OCI-LY7 (cell line): ENCODE measurements around the gene VPS54. TPM values are rescaled to one million over a fixed set of nuclear protein-coding genes. Genes with fewer than 3 reads are reported as not detected.

Experiments
- BruUV-seq: library from RNA; stranded (reverse); fragments of 400-500 nt; replicated peaks from 2 replicates; lab custom pipeline; 2021; lab: Mats Ljungman, UMichigan
- CTCF ChIA-PET: fragments of 300-600 bp; sonication (Branson Sonifier 250); formaldehyde crosslinking; loops from one replicate; lab custom pipeline; 2022; ENCODE audit warnings: antibody characterized with exemption; ENCODE audit not compliant: unreplicated experiment; lab: Charles Lee
- POLR2A ChIA-PET: fragments of 300-600 bp; sonication (Branson Sonifier 250); formaldehyde crosslinking; loops from one replicate; lab custom pipeline; 2022; ENCODE audit warnings: antibody characterized with exemption; lab: Charles Lee
- DNase-seq: peaks from one replicate; pipeline ENCODE4 v3.0.0-alpha.2; 2015; ENCODE audit warnings: low spot score
- H2AFZ ChIP-seq: fragments of 200-600 bp; sonication (generic), shearing (Covaris generic); 2 replicates; pipeline ENCODE4 v1.6.1; 2014; ENCODE audit warnings: mild to moderate bottlenecking, antibody characterized with exemption, low read length, moderate library complexity
- H3K27ac ChIP-seq: fragments of 200-600 bp; sonication (generic); 2 replicates; pipeline ENCODE4 v1.5.1; 2014; ENCODE audit warnings: mixed run types, low read depth, mild to moderate bottlenecking, moderate library complexity, low read length, inconsistent platforms; ENCODE audit not compliant: poor library complexity, severe bottlenecking
- H3K36me3 ChIP-seq: fragments of 200-600 bp; sonication (generic); 2 replicates; pipeline ENCODE4 v1.6.1; 2014; ENCODE audit warnings: mild to moderate bottlenecking, antibody characterized with exemption, low read length, moderate library complexity, mixed read lengths; ENCODE audit not compliant: insufficient read depth
- H3K4me1 ChIP-seq: fragments of 200-600 bp; sonication (generic); 2 replicates; pipeline ENCODE4 v1.5.1; 2014; ENCODE audit warnings: mild to moderate bottlenecking, low read length; ENCODE audit not compliant: insufficient read depth, poor library complexity, severe bottlenecking
- H3K4me2 ChIP-seq: fragments of 200-600 bp; sonication (generic); 2 replicates; pipeline ENCODE4 v1.6.1; 2014; ENCODE audit warnings: mild to moderate bottlenecking, low read length
- H3K4me3 ChIP-seq: fragments of 200-600 bp; sonication (generic); 2 replicates; pipeline ENCODE4 v1.5.1; 2014; ENCODE audit warnings: mild to moderate bottlenecking, low read depth, low read length; ENCODE audit not compliant: poor library complexity, severe bottlenecking
- H3K79me2 ChIP-seq: fragments of 200-600 bp; sonication (generic); 2 replicates; pipeline ENCODE4 v1.6.1; 2016; ENCODE audit warnings: low read depth, mild to moderate bottlenecking, low read length, moderate library complexity, mixed read lengths; ENCODE audit not compliant: insufficient read depth
- H3K9me2 ChIP-seq: fragments of 200-600 bp; sonication (generic); 2 replicates; pipeline ENCODE4 v1.6.1; 2016; ENCODE audit warnings: mild to moderate bottlenecking, low read length, mixed read lengths; ENCODE audit not compliant: insufficient read depth
- H3K9me3 ChIP-seq: fragments of 200-600 bp; sonication (generic); 2 replicates; pipeline ENCODE4 v1.6.1; 2014; ENCODE audit warnings: mild to moderate bottlenecking, mixed run types, low read length, mixed read lengths
- H4K20me1 ChIP-seq: fragments of 200-600 bp; sonication (generic); 2 replicates; pipeline ENCODE4 v1.6.1; 2014; ENCODE audit warnings: mild to moderate bottlenecking, antibody characterized with exemption, low read length, moderate library complexity, mixed read lengths; ENCODE audit not compliant: insufficient read depth
- CTCF ChIP-seq: fragments of 200-600 bp; sonication (generic); conservative IDR thresholded peaks from 2 replicates; pipeline ENCODE4 v1.5.1; 2014; ENCODE audit warnings: mild to moderate bottlenecking, antibody characterized with exemption, low read length, moderate library complexity, mixed read lengths
- EZH2phosphoT487 ChIP-seq: fragments of 200-600 bp; sonication (generic); IDR thresholded peaks from 2 replicates; pipeline ENCODE4 v1.6.1; 2018; ENCODE audit warnings: low read depth, borderline replicate concordance, mild to moderate bottlenecking, mixed run types, antibody characterized with exemption, low read length, moderate library complexity, mixed read lengths
- intact Hi-C: fragments of 100-400 bp; cut with micrococcal nuclease; formaldehyde crosslinking; loops from one replicate; pipeline ENCODE4 v1.10.0; 2022; ENCODE audit not compliant: unreplicated experiment
- total RNA-seq, 2 experiments: library from RNA; depleted of rRNA in 1 of 2; stranded (reverse); fragments of >200 nt in 1 of 2; shearing (Covaris generic) in 1 of 2; gene quantifications; 2 replicates each; pipeline ENCODE4 v1.2.3, GENCODE V29; 2014 to 2022

VPS54 gene
- total RNA-seq, 2 experiments from 2014 or later, result 14.7 to 17.8 TPM

- peak overlapping the region; percentile 77 for H3K4me2 ChIP-seq
- no peak for TF ChIP-seq EZH2phosphoT487
- no peak for TF ChIP-seq CTCF
- no peak for DNase-seq
- ChIA-PET CTCF (no interaction called here), POLR2A (interaction anchor here (0.5 kb wide), 1 partner anchor 222 kb away, joined by 3 read pairs; no protein-coding TSS in a partner anchor)
- intact Hi-C loops, result loop anchor here (10.0 kb wide), 1 partner anchor 65 kb away; no protein-coding TSS in a partner anchor
- BruUV-seq, result no TSS peak
- H3K27ac ChIP-seq, result peak overlapping the region; percentile 54
- H3K9me2 ChIP-seq, result no peaks in the 10 kb centered on the region
- H3K9me3 ChIP-seq, result no peaks in the 10 kb centered on the region
- H3K36me3 ChIP-seq, result no peaks in the 10 kb centered on the region
- peak overlapping the region; percentile 86 for H3K4me3 ChIP-seq
- no peaks in the 10 kb centered on the region for H4K20me1 ChIP-seq
- peaks cover 32% of the 10 kb centered on the region for H3K79me2 ChIP-seq
- peaks cover 36% of the 10 kb centered on the region for H3K4me1 ChIP-seq
- peak overlapping the region; percentile 95 for H2AFZ ChIP-seq
Observed at GRCh38 chr2:64019975-64020528, 824 bp upstream of the VPS54 start.

DNA sequence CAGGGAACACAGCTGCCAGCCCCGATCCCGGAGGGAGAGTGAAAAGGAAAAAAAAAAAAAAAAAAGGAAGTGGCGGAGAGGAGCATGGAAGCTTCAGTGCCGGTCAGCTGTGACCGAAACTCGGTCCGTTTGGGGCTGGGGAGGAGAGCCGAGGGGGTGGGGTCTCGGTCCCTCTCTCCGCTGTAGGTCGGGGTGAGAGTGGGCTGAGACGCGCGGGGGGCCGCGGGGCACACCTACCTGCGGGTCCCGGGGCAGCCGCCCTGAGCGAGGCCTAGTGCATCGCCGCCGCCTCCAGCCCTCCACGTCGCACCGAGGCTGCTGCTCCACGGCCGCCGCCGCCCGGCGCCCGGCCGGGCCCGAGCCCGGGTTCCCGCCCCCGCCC is 536 bp downstream of the VPS54 start:
- no peak for TF ChIP-seq EZH2phosphoT487
- no peak for TF ChIP-seq CTCF
- Histone ChIP-seq H3K4me1 (peaks cover 32% of the 10 kb centered on the region), H3K9me2 (no peaks in the 10 kb centered on the region), H3K4me3 (peak overlapping the region; percentile 86), H3K36me3 (no peaks in the 10 kb centered on the region), H4K20me1 (peaks cover 5% of the 10 kb centered on the region; the same call in 1 of the 2 replicates), H3K4me2 (peak overlapping the region; percentile 77), H3K9me3 (no peaks in the 10 kb centered on the region), H3K27ac (peak overlapping the region; percentile 54), H2AFZ (peak overlapping the region; percentile 28; the same call in 1 of the 2 replicates), H3K79me2 (peaks cover 43% of the 10 kb centered on the region)
- BruUV-seq, result no TSS peak
- intact Hi-C loops, result loop anchor here (10.0 kb wide), 1 partner anchor 64 kb away; no protein-coding TSS in a partner anchor
- DNase-seq, result no peak
- POLR2A ChIA-PET, result interaction anchor here (0.6 to 1.3 kb wide), 9 partner anchors 10 to 1273 kb away, joined by 3 to 5 read pairs (median 4); partner anchors contain the start of gene UGP2
- CTCF ChIA-PET, result interaction anchor here (0.6 kb wide), 1 partner anchor 507 kb away, joined by 3 read pairs; no protein-coding TSS in a partner anchor
